DMS114 treated with DMSO at 0.1 percent for 48 hours (cell line): ENCODE results near the gene BTBD17.

Source experiments
- DNase-seq: peaks from one replicate; lab custom pipeline; 2025; ENCODE audit not compliant: unreplicated experiment; lab: John Stamatoyannopoulos, UW

BTBD17 gene

GRCh38 chr17:74362069-74362405, 369 bp upstream of the BTBD17 start:
- no peak for DNase-seq

GRCh38 chr17:74360899-74361229, 804 bp downstream of the BTBD17 start:
- no peak for DNase-seq

GRCh38 chr17:74359916-74360315, 1.8 kb downstream of the BTBD17 start:
- DNase-seq, result no peak

- DNase-seq, result no peak
These were observed 3.0 kb downstream of the BTBD17 start for GRCh38 chr17:74358697-74359096.

- no peak for DNase-seq
These were observed 4.2 kb downstream of the BTBD17 start for GRCh38 chr17:74357466-74357809.

- no peak for DNase-seq
These were observed 4.8 kb downstream of the BTBD17 start for GRCh38 chr17:74356646-74357465.

- no peak for DNase-seq
These were observed 6.6 kb downstream of the BTBD17 start for GRCh38 chr17:74355065-74355464.

- DNase-seq, result no peak
These were observed 7.1 kb downstream of the BTBD17 start for GRCh38 chr17:74354561-74354960.

GRCh38 chr17:74354123-74354522, 7.5 kb downstream of the BTBD17 start:
- DNase-seq, result no peak

GRCh38 chr17:74353446-74354060, 8.1 kb downstream of the BTBD17 start:
- no peak for DNase-seq

GRCh38 chr17:74351552-74352210, 10.0 kb downstream of the BTBD17 start:
- no peak for DNase-seq

GRCh38 chr17:74350486-74350885, 11.2 kb downstream of the BTBD17 start:
- no peak for DNase-seq

- no peak for DNase-seq
These were observed 12.5 kb downstream of the BTBD17 start for GRCh38 chr17:74349120-74349519.

- DNase-seq, result no peak
These were observed 14.0 kb downstream of the BTBD17 start for GRCh38 chr17:74347646-74348045.

- DNase-seq, result no peak
These were observed 16.0 kb downstream of the BTBD17 start for GRCh38 chr17:74345433-74346241.

GRCh38 chr17:74344658-74345057, 17.0 kb downstream of the BTBD17 start:
- DNase-seq, result no peak

- no peak for DNase-seq
These were observed 18.0 kb downstream of the BTBD17 start for GRCh38 chr17:74343526-74344284.

GRCh38 chr17:74343121-74343520, 18.5 kb downstream of the BTBD17 start:
- no peak for DNase-seq

- DNase-seq, result no peak
These were observed 19.4 kb downstream of the BTBD17 start for GRCh38 chr17:74342224-74342623.

- DNase-seq, result no peak
These were observed 21.1 kb downstream of the BTBD17 start for GRCh38 chr17:74340470-74341023.
